Measurements from ENCODE around the gene TBC1D14.
"Not testable (repeated sequence)": the region's sequence is repeated elsewhere in the genome, so short reads cannot be mapped to it uniquely, and the experiment has no call there.

TBC1D14 gene

DNA sequence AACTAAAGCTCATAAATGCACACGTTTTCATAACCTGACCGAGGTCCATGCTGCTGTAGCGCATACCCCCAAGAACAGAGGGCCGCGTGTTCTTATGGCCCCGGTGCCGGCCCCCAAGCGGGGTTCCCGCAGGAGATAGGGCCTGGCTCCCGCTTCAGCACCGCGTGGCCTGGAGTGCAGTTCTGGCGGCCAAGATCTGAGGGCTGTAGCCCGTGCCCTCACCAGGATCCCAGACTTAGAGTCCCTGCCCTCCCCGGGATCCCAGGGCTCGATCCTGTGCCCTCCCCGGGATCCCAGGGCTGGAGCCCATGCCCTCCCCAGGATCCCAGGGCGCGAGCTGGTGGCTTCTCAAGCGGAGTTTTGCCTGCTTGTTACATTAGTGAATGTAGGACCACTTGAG is 159.3 kb downstream of the TBC1D14 start:
- no peak for DNase-seq

DNA sequence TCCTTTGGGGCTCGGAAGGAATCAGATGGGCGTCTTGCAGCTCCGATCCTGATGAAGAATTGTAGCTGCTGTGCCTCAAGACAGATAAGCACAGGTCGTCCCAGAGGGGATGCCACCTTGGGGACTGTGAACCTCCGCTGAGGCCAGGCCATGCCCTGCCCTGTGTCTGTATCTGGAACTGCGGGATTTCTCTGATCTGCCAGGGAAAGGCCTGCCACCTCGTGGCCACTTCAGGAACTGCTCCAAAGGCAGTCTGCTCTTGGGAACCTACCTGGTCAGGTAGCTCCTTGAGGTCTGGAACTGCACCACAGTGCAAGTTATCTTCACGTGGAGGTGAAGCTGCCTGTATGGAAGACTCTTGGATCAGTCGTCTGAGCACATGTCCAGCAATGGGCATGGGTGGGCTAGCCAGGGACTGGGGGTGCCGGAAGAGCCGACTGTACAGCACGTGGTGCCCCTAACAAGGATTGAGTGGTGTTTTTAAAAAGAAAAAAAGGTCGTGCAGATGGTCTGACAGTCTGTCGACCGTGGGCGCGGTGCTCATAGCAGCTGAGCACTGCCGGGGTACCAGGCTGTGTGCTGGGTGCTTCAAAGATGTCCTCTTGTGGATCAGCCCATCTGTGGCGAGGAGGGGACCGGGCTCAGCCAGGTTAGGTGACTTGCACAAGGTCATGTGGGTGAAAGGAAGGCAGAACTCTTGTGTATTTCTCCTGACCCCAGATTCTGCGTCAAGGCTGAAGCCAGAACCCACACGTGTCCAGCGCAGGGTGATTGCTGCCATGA is 161.3 kb downstream of the TBC1D14 start:
- peak; percentile 60 to 76 for DNase-seq

DNA sequence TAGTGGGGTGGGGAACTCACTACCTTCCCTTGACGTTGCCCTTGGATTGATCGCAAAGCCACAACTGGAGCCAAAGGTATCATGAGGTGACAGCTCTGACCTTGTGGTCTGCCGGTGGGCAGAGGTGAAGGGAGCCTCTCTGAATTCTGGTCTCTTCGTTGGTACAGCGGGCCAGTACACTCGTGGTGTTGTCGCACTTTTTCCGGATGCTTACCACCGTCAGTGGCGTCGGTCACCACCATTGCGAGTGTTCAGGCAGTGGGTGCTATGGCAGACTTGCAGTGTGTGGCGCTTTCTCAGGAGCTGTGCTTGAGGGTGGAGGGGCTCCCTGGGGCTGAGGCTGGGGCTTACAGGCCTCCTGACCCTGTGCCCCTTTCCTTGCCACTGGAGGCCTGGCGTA is 163.4 kb downstream of the TBC1D14 start:
- DNase-seq: no peak

DNA sequence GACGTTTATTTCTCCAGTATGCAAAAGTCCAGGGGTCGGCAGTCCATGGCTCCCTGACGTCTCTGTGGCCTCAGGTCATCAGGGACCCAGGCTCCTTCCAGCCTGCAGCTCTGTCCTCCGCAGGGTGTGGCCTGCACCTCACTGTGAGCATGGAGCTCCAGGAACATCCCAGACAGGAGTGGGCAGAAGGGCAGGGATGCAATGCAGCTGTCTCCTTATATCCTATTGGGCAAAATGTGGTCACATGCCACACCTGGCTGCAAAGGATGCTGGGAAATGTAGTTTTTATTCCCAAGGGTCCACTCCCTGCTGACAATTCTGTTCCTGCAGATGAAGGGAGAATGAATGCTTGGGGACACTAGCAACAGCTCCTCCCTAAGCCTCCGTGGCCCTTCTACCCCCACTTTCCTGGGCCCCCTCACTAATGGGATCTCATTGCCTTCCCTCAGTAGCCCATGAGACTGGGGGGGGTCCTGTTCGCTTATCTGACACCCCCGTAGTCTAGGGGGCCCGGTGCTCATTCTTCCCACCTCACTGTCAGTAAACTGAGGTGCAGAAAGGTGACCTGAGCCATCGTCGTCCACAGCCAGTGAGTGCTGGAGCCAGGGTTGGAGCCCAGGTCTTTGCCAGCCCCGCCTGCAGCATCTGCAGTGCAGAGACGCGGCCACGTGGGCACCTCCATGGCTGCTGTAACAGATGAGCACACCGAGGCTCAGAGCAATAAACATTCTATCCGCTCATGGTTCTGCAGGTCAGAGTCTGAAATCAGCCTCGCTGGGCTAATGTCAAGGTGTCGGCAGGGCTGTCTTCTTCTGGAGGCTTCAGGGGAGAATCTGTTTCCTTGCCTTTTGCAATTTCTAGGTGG is 164.1 kb downstream of the TBC1D14 start:
- DNase-seq: peak; percentile 23 to 72

DNA sequence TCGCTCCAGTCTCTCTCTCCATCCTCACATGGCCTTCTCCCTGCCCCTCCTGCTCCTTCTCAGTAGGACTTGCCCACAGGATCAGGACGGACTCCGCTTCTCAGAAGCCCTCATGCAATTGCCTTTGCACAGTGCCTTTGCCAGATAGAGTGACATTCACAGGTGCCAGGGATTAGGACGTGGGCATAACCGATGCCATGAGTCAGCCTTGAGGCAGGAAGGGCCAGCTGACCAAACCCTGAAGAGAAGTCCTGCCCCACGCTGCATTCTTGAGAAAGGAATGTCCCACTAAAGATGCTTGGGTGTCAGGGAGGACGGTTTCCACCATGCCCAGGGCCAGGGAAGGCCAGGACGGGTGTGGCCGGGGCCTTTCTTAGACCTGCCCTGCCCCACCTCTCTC is 164.8 kb downstream of the TBC1D14 start:
- no peak for DNase-seq

DNA sequence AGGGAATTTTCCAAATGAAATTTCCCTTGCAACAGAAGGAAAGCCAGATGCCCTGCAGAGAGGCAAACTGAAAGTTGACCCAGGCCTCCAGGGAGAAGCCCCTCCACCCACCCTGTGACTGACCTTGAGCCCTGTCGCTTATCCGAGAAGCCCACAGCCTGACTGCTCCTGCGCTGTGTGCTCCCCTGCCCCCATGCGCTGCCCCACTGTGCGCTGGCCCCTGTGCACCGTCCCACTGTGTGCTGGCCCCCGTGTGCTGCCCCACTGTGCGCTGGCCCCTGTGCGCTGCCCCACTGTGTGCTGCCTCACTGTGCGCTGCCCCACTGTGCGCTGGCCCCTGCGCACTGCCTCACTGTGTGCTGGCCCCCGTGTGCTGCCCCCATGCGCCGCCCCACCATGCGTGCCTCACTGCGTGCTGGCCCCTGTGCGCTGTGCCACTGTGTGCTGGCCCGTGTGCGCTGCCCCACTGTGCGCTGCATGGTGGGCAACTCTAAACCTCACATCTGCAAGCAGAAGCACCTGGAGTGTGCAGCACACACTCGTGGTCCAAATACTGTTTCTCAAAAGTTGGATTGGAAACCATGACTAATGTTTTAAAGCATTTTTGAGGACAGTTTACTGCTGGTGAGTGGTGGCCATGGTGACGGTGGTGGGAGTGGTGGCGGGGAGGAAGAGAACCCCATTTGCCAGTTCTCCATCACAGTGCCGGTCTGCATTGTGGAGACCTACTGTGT is 166.5 kb downstream of the TBC1D14 start:
- DNase-seq: no peak

DNA sequence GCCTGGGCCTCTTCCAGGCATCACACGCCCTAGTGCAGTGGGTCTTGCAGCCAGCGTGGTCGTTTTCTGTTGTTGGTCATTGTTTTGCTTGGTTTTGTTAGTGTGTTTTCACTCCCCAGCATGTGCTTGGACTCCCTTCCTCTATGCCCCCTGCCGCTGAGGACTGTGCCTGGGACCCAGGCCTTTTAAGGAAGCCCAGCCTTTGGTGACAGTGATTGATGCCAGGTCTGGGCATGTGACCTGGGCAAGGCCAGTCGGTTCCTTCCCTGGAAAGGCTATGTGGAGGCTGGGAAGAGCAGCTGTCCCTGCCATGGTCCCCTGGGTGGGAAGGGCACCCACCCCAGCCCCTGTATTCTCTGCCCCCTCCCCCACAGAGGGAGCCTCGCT is 167.1 kb downstream of the TBC1D14 start:
- DNase-seq: no peak

DNA sequence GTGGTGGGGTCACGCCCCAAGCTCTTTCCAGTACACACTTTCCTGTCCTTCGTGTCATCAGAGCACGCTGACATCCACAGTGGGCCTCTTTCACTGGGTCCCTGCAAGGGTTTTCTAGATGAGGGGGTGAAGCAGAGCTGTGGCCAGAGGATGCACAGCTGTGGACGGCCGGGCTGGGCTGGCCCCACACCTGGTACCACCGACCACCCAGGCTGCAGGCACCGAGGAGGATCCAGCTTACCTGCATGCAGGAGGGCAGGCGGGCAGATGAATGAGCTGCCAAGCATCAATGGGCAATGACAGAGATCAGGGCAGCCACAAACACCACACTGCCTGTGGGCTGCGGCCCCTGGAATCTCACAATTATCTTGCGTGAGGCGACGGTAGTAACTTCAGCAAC is 167.7 kb downstream of the TBC1D14 start:
- no peak for DNase-seq

DNA sequence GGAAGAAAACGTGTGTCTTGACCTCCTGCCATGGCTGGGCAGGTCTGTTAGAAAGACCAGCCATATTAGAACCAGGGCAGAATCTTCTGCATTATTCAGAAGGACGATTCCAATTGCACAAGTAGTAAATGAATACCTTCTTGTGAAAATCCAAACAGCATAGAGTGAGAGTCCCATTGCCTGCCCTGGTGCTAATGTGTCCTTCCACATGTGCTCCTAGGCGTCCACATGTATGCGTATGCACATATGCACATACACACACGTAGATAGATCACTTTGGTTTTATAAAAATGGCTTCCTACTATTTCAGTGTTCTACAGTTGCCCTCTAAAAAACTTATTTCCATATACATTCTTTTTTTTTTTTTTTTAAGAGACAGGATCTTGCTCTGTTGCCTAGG is 168.4 kb downstream of the TBC1D14 start:
- DNase-seq: no peak

DNA sequence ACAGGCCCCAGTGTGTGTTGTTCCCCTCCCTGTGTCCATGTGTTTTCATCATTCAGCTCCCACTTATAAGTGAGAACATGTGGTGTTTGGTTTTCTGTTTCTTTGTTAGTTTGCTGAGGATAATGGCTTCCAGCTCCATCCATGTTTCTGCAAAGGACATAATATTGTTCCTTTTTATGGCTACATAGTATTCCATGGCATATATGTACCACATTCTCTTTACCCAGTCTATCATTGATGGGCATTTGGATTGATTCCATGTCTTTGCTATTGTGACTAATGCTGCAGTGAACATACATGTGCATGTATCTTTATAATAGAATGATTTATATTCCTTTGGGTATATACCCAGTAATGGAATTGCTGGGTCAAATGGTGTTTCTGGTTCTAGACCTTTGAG is 169.9 kb downstream of the TBC1D14 start:
- not testable (repeated sequence) for DNase-seq

DNA sequence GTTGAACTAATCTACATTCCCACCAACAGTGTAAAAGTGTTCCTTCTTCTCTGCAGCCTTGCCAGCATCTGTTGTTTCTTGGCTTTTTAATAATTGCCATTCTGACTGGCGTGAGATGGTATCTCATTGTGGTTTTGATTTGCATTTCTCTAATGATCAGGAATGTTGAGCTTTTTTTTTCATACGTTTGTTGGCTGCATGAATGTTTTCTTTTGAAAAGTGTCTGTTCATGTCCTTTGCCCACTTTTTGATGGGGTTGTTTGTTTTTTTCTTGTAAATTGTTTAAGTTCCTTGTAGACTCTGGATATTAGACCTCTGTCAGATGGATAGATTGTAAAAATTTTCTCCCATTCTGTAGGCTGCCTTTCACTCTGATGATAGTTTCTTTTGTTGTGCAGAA is 170.3 kb downstream of the TBC1D14 start:
- not testable (repeated sequence) for DNase-seq

Measured in NCI-H1930 (cell line).